OCI-LY7 (cell line): Measurements from ENCODE around the gene EIF3K. TPM values are rescaled to one million over a fixed set of nuclear protein-coding genes. Genes with fewer than 3 reads are reported as not detected.

Experiments
- BruUV-seq: library from RNA; stranded (reverse); fragments of 400-500 nt; replicated peaks from 2 replicates; lab custom pipeline; 2021; lab: Mats Ljungman, UMichigan
- CTCF ChIA-PET: fragments of 300-600 bp; sonication (Branson Sonifier 250); formaldehyde crosslinking; loops from one replicate; lab custom pipeline; 2022; ENCODE audit warnings: antibody characterized with exemption; ENCODE audit not compliant: unreplicated experiment; lab: Charles Lee
- POLR2A ChIA-PET: fragments of 300-600 bp; sonication (Branson Sonifier 250); formaldehyde crosslinking; loops from one replicate; lab custom pipeline; 2022; ENCODE audit warnings: antibody characterized with exemption; lab: Charles Lee
- DNase-seq: peaks from one replicate; pipeline ENCODE4 v3.0.0-alpha.2; 2015; ENCODE audit warnings: low spot score
- H2AFZ ChIP-seq: fragments of 200-600 bp; sonication (generic), shearing (Covaris generic); 2 replicates; pipeline ENCODE4 v1.6.1; 2014; ENCODE audit warnings: mild to moderate bottlenecking, antibody characterized with exemption, low read length, moderate library complexity
- H3K27ac ChIP-seq: fragments of 200-600 bp; sonication (generic); 2 replicates; pipeline ENCODE4 v1.5.1; 2014; ENCODE audit warnings: mixed run types, low read depth, mild to moderate bottlenecking, moderate library complexity, low read length, inconsistent platforms; ENCODE audit not compliant: poor library complexity, severe bottlenecking
- H3K36me3 ChIP-seq: fragments of 200-600 bp; sonication (generic); 2 replicates; pipeline ENCODE4 v1.6.1; 2014; ENCODE audit warnings: mild to moderate bottlenecking, antibody characterized with exemption, low read length, moderate library complexity, mixed read lengths; ENCODE audit not compliant: insufficient read depth
- H3K4me1 ChIP-seq: fragments of 200-600 bp; sonication (generic); 2 replicates; pipeline ENCODE4 v1.5.1; 2014; ENCODE audit warnings: mild to moderate bottlenecking, low read length; ENCODE audit not compliant: insufficient read depth, poor library complexity, severe bottlenecking
- H3K4me2 ChIP-seq: fragments of 200-600 bp; sonication (generic); 2 replicates; pipeline ENCODE4 v1.6.1; 2014; ENCODE audit warnings: mild to moderate bottlenecking, low read length
- H3K4me3 ChIP-seq: fragments of 200-600 bp; sonication (generic); 2 replicates; pipeline ENCODE4 v1.5.1; 2014; ENCODE audit warnings: mild to moderate bottlenecking, low read depth, low read length; ENCODE audit not compliant: poor library complexity, severe bottlenecking
- H3K79me2 ChIP-seq: fragments of 200-600 bp; sonication (generic); 2 replicates; pipeline ENCODE4 v1.6.1; 2016; ENCODE audit warnings: low read depth, mild to moderate bottlenecking, low read length, moderate library complexity, mixed read lengths; ENCODE audit not compliant: insufficient read depth
- H3K9me2 ChIP-seq: fragments of 200-600 bp; sonication (generic); 2 replicates; pipeline ENCODE4 v1.6.1; 2016; ENCODE audit warnings: mild to moderate bottlenecking, low read length, mixed read lengths; ENCODE audit not compliant: insufficient read depth
- H3K9me3 ChIP-seq: fragments of 200-600 bp; sonication (generic); 2 replicates; pipeline ENCODE4 v1.6.1; 2014; ENCODE audit warnings: mild to moderate bottlenecking, mixed run types, low read length, mixed read lengths
- H4K20me1 ChIP-seq: fragments of 200-600 bp; sonication (generic); 2 replicates; pipeline ENCODE4 v1.6.1; 2014; ENCODE audit warnings: mild to moderate bottlenecking, antibody characterized with exemption, low read length, moderate library complexity, mixed read lengths; ENCODE audit not compliant: insufficient read depth
- CTCF ChIP-seq: fragments of 200-600 bp; sonication (generic); conservative IDR thresholded peaks from 2 replicates; pipeline ENCODE4 v1.5.1; 2014; ENCODE audit warnings: mild to moderate bottlenecking, antibody characterized with exemption, low read length, moderate library complexity, mixed read lengths
- EZH2phosphoT487 ChIP-seq: fragments of 200-600 bp; sonication (generic); IDR thresholded peaks from 2 replicates; pipeline ENCODE4 v1.6.1; 2018; ENCODE audit warnings: low read depth, borderline replicate concordance, mild to moderate bottlenecking, mixed run types, antibody characterized with exemption, low read length, moderate library complexity, mixed read lengths
- intact Hi-C: fragments of 100-400 bp; cut with micrococcal nuclease; formaldehyde crosslinking; loops from one replicate; pipeline ENCODE4 v1.10.0; 2022; ENCODE audit not compliant: unreplicated experiment
- total RNA-seq, 2 experiments: library from RNA; depleted of rRNA in 1 of 2; stranded (reverse); fragments of >200 nt in 1 of 2; shearing (Covaris generic) in 1 of 2; gene quantifications; 2 replicates each; pipeline ENCODE4 v1.2.3, GENCODE V29; 2014 to 2022

The EIF3K gene
- total RNA-seq, 2 experiments from 2014 or later: 321 to 364 TPM

GRCh38 chr19:38658462-38659306 is 39.7 kb downstream of the EIF3K start:
- POLR2A ChIA-PET: interaction anchor here (0.6 to 0.8 kb wide), 2 partner anchors 40 to 174 kb away, joined by 3 to 4 read pairs; partner anchors contain the start of gene EIF3K

GRCh38 chr19:38660724-38661123 is 41.7 kb downstream of the EIF3K start:
- Histone ChIP-seq H3K9me2 (no peaks in the 10 kb centered on the region), H3K79me2 (peaks cover 50% of the 10 kb centered on the region), H3K4me1 (peaks cover 23% of the 10 kb centered on the region), H4K20me1 (peaks cover 11% of the 10 kb centered on the region; the same call in 1 of the 2 replicates), H3K36me3 (peaks cover 15% of the 10 kb centered on the region), H3K4me2 (no peak overlapping the region), H3K9me3 (no peaks in the 10 kb centered on the region), H3K27ac (no peak overlapping the region), H3K4me3 (no peak overlapping the region), H2AFZ (no peak overlapping the region)
- BruUV-seq: no TSS peak
- CTCF ChIA-PET: no interaction called here
- TF ChIP-seq CTCF (no peak), EZH2phosphoT487 (no peak)
- intact Hi-C loops: no loop called here
- DNase-seq: no peak
- POLR2A ChIA-PET: interaction anchor here (0.6 to 1.1 kb wide), 2 partner anchors 11 to 12 kb away, joined by 3 read pairs; no protein-coding TSS in a partner anchor

More at GRCh38 chr19:38658462-38659306, 39.7 kb downstream of the EIF3K start:
- Histone ChIP-seq H3K79me2 (peaks cover 56% of the 10 kb centered on the region), H3K4me1 (peaks cover 10% of the 10 kb centered on the region), H2AFZ (no peak overlapping the region), H4K20me1 (peaks cover 22% of the 10 kb centered on the region; the same call in 1 of the 2 replicates), H3K27ac (no peak overlapping the region), H3K9me3 (no peaks in the 10 kb centered on the region), H3K36me3 (peaks cover 31% of the 10 kb centered on the region), H3K9me2 (no peaks in the 10 kb centered on the region), H3K4me2 (no peak overlapping the region), H3K4me3 (no peak overlapping the region)
- no TSS peak for BruUV-seq
- intact Hi-C loops: no loop called here
- CTCF ChIA-PET: no interaction called here
- DNase-seq: no peak
- TF ChIP-seq EZH2phosphoT487: no peak
- no peak for TF ChIP-seq CTCF

GRCh38 chr19:38661136-38661535 is 42.1 kb downstream of the EIF3K start:
- Histone ChIP-seq H3K36me3 (peaks cover 11% of the 10 kb centered on the region), H4K20me1 (peaks cover 9% of the 10 kb centered on the region; the same call in 1 of the 2 replicates), H3K4me1 (peaks cover 27% of the 10 kb centered on the region), H3K9me3 (no peaks in the 10 kb centered on the region), H3K4me2 (no peak overlapping the region), H3K9me2 (no peaks in the 10 kb centered on the region), H3K79me2 (peaks cover 47% of the 10 kb centered on the region), H2AFZ (no peak overlapping the region), H3K27ac (no peak overlapping the region), H3K4me3 (no peak overlapping the region)
- no peak for DNase-seq
- no peak for TF ChIP-seq EZH2phosphoT487
- no peak for TF ChIP-seq CTCF
- no TSS peak for BruUV-seq
- ChIA-PET POLR2A (interaction anchor here (0.5 kb wide), 1 partner anchor 1405 kb away, joined by 3 read pairs; no protein-coding TSS in a partner anchor), CTCF (no interaction called here)
- intact Hi-C loops: no loop called here
